ENCODE results near the gene NFKBIL1. TPM values are rescaled to one million over a fixed set of nuclear protein-coding genes. Genes with fewer than 3 reads are reported as not detected.
A peak's percentile ranks its signal among the peaks of the same experiment; 100 is the strongest.

Gene NFKBIL1
- total and polyA plus RNA-seq, 9 of the 15 experiments (the other 6 are each of a cell fraction or from before 2014, with no cell fraction given) = 0.49 to 33.1 (median 7.6) TPM

DNA sequence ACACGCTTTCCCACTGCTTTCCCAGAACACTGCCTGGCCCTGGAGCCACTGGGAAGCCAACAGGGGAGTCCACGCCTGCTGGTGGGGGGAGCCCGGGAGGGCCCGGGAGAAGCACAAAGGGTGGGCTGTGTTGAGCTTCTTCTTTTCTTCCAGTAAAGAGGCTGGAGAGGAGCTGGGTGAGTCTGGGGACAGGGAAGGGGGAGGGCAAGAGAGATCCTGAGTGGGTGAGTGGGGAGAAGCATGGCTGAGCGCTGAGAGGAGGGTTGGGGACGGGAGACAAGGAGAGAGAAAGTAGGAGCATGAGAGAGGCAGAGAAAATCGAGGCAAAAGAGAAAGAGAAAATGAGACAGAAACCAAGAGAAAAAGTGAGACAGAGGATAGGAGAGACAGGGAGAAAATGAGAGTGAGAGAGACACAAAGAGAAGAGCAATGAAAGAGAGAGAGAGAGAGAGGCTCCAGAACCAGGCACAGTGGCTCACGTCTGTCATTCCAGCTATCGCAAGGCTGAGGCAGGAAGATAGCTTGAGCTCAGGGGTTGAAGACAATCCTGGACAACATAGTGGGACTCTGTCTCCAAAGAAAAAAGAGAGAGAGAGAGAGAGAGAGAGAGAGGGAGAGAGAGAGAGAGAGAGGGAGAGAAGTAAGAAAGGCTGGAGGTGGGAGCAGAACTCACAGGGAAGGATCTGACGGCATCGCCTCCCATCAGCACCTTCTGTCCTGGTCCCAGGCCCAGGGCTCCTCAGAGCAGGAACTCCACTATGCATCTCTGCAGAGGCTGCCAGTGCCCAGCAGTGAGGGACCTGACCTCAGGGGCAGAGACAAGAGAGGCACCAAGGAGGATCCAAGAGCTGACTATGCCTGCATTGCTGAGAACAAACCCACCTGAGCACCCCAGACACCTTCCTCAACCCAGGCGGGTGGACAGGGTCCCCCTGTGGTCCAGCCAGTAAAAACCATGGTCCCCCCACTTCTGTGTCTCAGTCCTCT lies 40.7 kb downstream of the NFKBIL1 start:
- H3K9me3 ChIP-seq (replicated peaks; ENCODE audit: control insufficient read depth, insufficient read depth, low read depth, low read length) = no peaks in the 10 kb centered on the region
- FAIRE-seq (no peak), ATAC-seq (no peak), DNase-seq (ENCODE audit: extremely low read depth in 1 of 4, low spot score in 3 of 4) (no peak)
- no peaks in the 10 kb centered on the region for H3K27me3 ChIP-seq (ENCODE audit: control insufficient read depth in 2 of 2, insufficient read depth in 2 of 2, low read length in 2 of 2)
- no peaks in the 10 kb centered on the region for H3K79me2 ChIP-seq (ENCODE audit: control insufficient read depth, insufficient read depth, low read length)
- peak overlapping the region; percentile 61 for H2AFZ ChIP-seq (ENCODE audit: low read depth, low read length)
- 66% methylated on average over 11 of the region's 12 CpGs for WGBS (ENCODE audit: insufficient coverage, low coverage, missing lambda C conversion rate)
- peaks cover 28 to 38% of the 10 kb centered on the region in 2 experiments for H3K4me1 ChIP-seq (replicated peaks in 1 of 2; ENCODE audit: control insufficient read depth in 2 of 2, insufficient read depth in 2 of 2, low read length in 2 of 2)
- intact Hi-C loops (cut with micrococcal nuclease) = loop anchor here (10.0 kb wide), 1 partner anchor 393 kb away; no protein-coding TSS in a partner anchor
- no TSS peak for BruUV-seq (replicated peaks)
- no peaks in the 10 kb centered on the region for H3K36me3 ChIP-seq (ENCODE audit: control insufficient read depth, insufficient read depth, low read length)
- ChIA-PET CTCF (ENCODE audit: low intra/inter-chr PET ratio) (no interaction called here), POLR2A (interaction anchor here (0.6 to 2.8 kb wide), 7 partner anchors 8 to 616 kb away, joined by 3 to 10 read pairs (median 3); partner anchors contain the start of genes DDX39B and TNF)
- no peak overlapping the region for H3K27ac ChIP-seq (ENCODE audit: extremely low read depth, low read depth, low read length)
- no peak overlapping the region; the same call in 1 of the 2 replicates for H3K4me2 ChIP-seq (ENCODE audit: insufficient read depth, low read length)
- H3K9me1 ChIP-seq (ENCODE audit: control insufficient read depth, insufficient read depth, low read length) = peaks cover 3% of the 10 kb centered on the region
- TF ChIP-seq HLTF (IDR thresholded peaks at IDR 0.05) (0 out of 2 replicates have a peak, but pooled peaks have one; percentile 22), BRCA1 (IDR thresholded peaks at IDR 0.05) (no peak), BRCA1 (CRISPR knock-in tag; IDR thresholded peaks at IDR 0.05) (no peak), CCNT2 (IDR thresholded peaks at IDR 0.05; ENCODE audit: borderline replicate concordance, extremely low read depth, insufficient read length, low read depth, low read length) (no peak), FOSL1 (tag; conservative IDR thresholded peaks at IDR 0.05) (no peak), STAT5B (CRISPR knock-in tag; IDR thresholded peaks at IDR 0.05) (no peak), LARP7 (IDR thresholded peaks at IDR 0.05) (peak; percentile 12; the same call in 1 of the 2 replicates), HDAC1 (IDR thresholded peaks at IDR 0.05) (peak in 1 of 2 experiments; percentile 43; a peak in 1 of 4 replicates), MTA1 (IDR thresholded peaks at IDR 0.05; ENCODE audit: borderline replicate concordance) (0 out of 2 replicates have a peak, but pooled peaks have one; percentile 44), DPF2 (IDR thresholded peaks at IDR 0.05) (0 out of 2 replicates have a peak, but pooled peaks have one; percentile 24), NCOA6 (IDR thresholded peaks at IDR 0.05) (no peak)
- TF ChIP-seq, protein P1, sequence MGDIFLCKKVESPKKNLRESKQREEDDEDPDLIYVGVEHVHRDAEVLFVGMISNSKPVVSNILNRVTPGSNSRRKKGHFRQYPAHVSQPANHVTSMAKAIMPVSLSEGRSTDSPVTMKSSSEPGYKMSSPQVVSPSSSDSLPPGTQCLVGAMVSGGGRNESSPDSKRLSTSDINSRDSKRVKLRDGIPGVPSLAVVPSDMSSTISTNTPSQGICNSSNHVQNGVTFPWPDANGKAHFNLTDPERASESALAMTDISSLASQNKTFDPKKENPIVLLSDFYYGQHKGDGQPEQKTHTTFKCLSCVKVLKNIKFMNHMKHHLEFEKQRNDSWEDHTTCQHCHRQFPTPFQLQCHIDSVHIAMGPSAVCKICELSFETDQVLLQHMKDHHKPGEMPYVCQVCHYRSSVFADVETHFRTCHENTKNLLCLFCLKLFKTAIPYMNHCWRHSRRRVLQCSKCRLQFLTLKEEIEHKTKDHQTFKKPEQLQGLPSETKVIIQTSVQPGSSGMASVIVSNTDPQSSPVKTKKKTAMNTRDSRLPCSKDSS (IDR thresholded peaks at IDR 0.05; ENCODE audit: low read depth, partially characterized antibody) = no peak
- peak overlapping the region in 1 of 2 experiments; percentile 60; a peak in 2 of 4 replicates for H3K9ac ChIP-seq (ENCODE audit: insufficient read depth in 1 of 2, low read depth in 2 of 2, low read length in 2 of 2)
- in situ Hi-C loops (cut with MboI) = no loop called here
- no peak overlapping the region for H3K4me3 ChIP-seq
- H4K20me1 ChIP-seq (replicated peaks; ENCODE audit: control insufficient read depth, insufficient read depth, low read length) = no peaks in the 10 kb centered on the region
